K562 (cell line): ENCODE data around the gene EFEMP2. TPM values are rescaled to one million over a fixed set of nuclear protein-coding genes. Genes with fewer than 3 reads are reported as not detected.

Source experiments
- ATF7 ChIP-seq: fragments of 450-650 bp; IDR thresholded peaks from 2 replicates; pipeline ENCODE4 v1.7.1; 2014; ENCODE audit warnings: mild to moderate bottlenecking, moderate library complexity
- DMBX1 ChIP-seq: fragments of 250-450 bp; sonication (Bioruptor Pico); IDR thresholded peaks from 2 replicates; pipeline ENCODE4 v1.8.0; 2022; ENCODE audit warnings: inconsistent platforms, mild to moderate bottlenecking, moderate library complexity, borderline replicate concordance
- ELF2 ChIP-seq: fragments of 250-450 bp; sonication (Bioruptor Pico); IDR thresholded peaks from 2 replicates; pipeline ENCODE4 v1.5.0; 2021; ENCODE audit warnings: mild to moderate bottlenecking
- ERF ChIP-seq: fragments of 450-650 bp; formaldehyde crosslinking; IDR thresholded peaks from 2 replicates; pipeline ENCODE4 v1.4.0; 2020; ENCODE audit warnings: mild to moderate bottlenecking, mixed read lengths
- ETV6 ChIP-seq, 3 experiments: fragments of 150-350 bp in 1 of 3; sonication (generic) in 1 of 3; formaldehyde crosslinking in 1 of 3; IDR thresholded peaks; 2 replicates each; pipeline versions ENCODE4 v1.6.1 to v1.8.0; 2014 to 2022; ENCODE audit warnings: borderline replicate concordance in 2 of 3, low read depth in 2 of 3, antibody characterized with exemption in 1 of 3, low read length in 1 of 3, mild to moderate bottlenecking in 1 of 3, missing genetic modification reagents in 1 of 3
- FOSL1 ChIP-seq: fragments of 200-800 bp; sonication (Bioruptor generic); conservative IDR thresholded peaks from 2 replicates; pipeline ENCODE4 v1.6.1; 2016; ENCODE audit warnings: missing genetic modification characterization, missing compliant biosample characterization
- FOXK1 ChIP-seq: sonication (generic); formaldehyde crosslinking; IDR thresholded peaks from 2 replicates; pipeline ENCODE4 v1.8.0; 2022; ENCODE audit warnings: missing genetic modification reagents, mild to moderate bottlenecking, borderline replicate concordance
- HMG20B ChIP-seq: fragments of 250-450 bp; sonication (Bioruptor Pico); IDR thresholded peaks from 2 replicates; pipeline ENCODE4 v1.5.0; 2021; ENCODE audit warnings: mild to moderate bottlenecking
- KLF13 ChIP-seq: fragments of 450-650 bp; IDR thresholded peaks from 2 replicates; pipeline ENCODE4 v1.6.1; 2016; ENCODE audit warnings: missing genetic modification characterization, low read depth, mild to moderate bottlenecking, missing compliant biosample characterization, moderate library complexity, borderline replicate concordance
- LCOR ChIP-seq: sonication (generic); formaldehyde crosslinking; IDR thresholded peaks from 2 replicates; pipeline ENCODE4 v1.8.0; 2022; ENCODE audit warnings: mild to moderate bottlenecking, missing genetic modification reagents
- MLX ChIP-seq, 2 experiments: fragments of 450-650 bp in 1 of 2; sonication (generic) in 1 of 2; formaldehyde crosslinking; conservative IDR thresholded peaks; 2 replicates each; pipeline versions ENCODE4 v1.4.0 to v1.8.1; 2020 to 2022; ENCODE audit warnings: mild to moderate bottlenecking in 1 of 2, missing genetic modification reagents in 1 of 2
- NR3C1 ChIP-seq: sonication (generic); formaldehyde crosslinking; IDR thresholded peaks from 2 replicates; pipeline ENCODE4 v1.8.1; 2022; ENCODE audit warnings: missing genetic modification reagents
- POU5F1 ChIP-seq: fragments of 150-350 bp; IDR thresholded peaks from 2 replicates; pipeline ENCODE4 v1.6.1; 2014; ENCODE audit warnings: borderline replicate concordance, low read length, low read depth, mild to moderate bottlenecking; ENCODE audit not compliant: partially characterized antibody
- THAP7 ChIP-seq: fragments of 250-450 bp; sonication (Bioruptor Pico); IDR thresholded peaks from 2 replicates; pipeline ENCODE4 v1.5.0; 2021
- U2AF1 ChIP-seq: fragments of 200-400 bp; formaldehyde crosslinking; optimal IDR thresholded peaks from 2 replicates; pipeline ENCODE3; 2017; ENCODE audit warnings: mild to moderate bottlenecking, low read depth, low read length, moderate library complexity
- ZNF407 ChIP-seq: fragments of 450-650 bp; IDR thresholded peaks from 2 replicates; pipeline ENCODE4 v1.6.1; 2016; ENCODE audit warnings: low read depth
- ZNF41 ChIP-seq: fragments of 250-450 bp; sonication (Bioruptor Pico); conservative IDR thresholded peaks from 2 replicates; pipeline ENCODE4 v1.4.0; 2020; ENCODE audit warnings: mild to moderate bottlenecking
- ZNF57 ChIP-seq: fragments of 450-650 bp; formaldehyde crosslinking; IDR thresholded peaks from 2 replicates; pipeline ENCODE4 v1.4.0; 2020; ENCODE audit warnings: mild to moderate bottlenecking, moderate library complexity
- polyA plus RNA-seq, 8 experiments: library from polyadenylated mRNA; depleted of rRNA in 4 of 8; stranded (reverse) in 5 of 8; unstranded in 3 of 8; fragments of >200 nt; fragmentation: Nextera tagmentation in 2 of 8; fragmentation: Illumina TruSeq in 1 of 8; extraction: Ambion mirVana in 2 of 8; extraction: Trizol in 1 of 8; gene quantifications; 2 replicates each; pipeline versions ENCODE4 v1.2.1 to v1.2.3, GENCODE V29; 2011 to 2014; ENCODE audit warnings: inconsistent platforms in 1 of 8, missing spikeins in 1 of 8
- total RNA-seq, 7 experiments: library from RNA; depleted of rRNA in 6 of 7; stranded (reverse); fragments of >200 nt in 6 of 7; fragmentation: Illumina TruSeq in 2 of 7; extraction: Trizol in 2 of 7; gene quantifications; 2 replicates each; pipeline versions ENCODE4 v1.2.1 to v1.2.3, GENCODE V29; 2011 to 2021; ENCODE audit warnings: low replicate concordance in 1 of 7

The EFEMP2 gene
- total and polyA plus RNA-seq, 9 of the 15 experiments (the other 6 are each of a cell fraction or from before 2014, with no cell fraction given): 0.07 to 2.9 (median 0.69) TPM; not detected in 1

- TF ChIP-seq ZNF41: no peak
- no peak for TF ChIP-seq FOXK1 (CRISPR knock-in tag)
- TF ChIP-seq U2AF1: no peak
- TF ChIP-seq NR3C1: no peak
- TF ChIP-seq KLF13 (tag): 0 out of 2 replicates have a peak, but pooled peaks have one; percentile 13
- no peak for TF ChIP-seq POU5F1
- no peak for TF ChIP-seq FOSL1 (tag)
- peak; percentile 88 for TF ChIP-seq ATF7
- peak; percentile 93 for TF ChIP-seq ELF2
- peak; percentile 52 to 72; a peak in 2 of 4 replicates for TF ChIP-seq ETV6 (IDR thresholded peaks at IDR 0.05; ENCODE audit: borderline replicate concordance in 1 of 2, low read depth in 2 of 2, low read length in 1 of 2)
- TF ChIP-seq ETV6 (CRISPR knock-in tag; IDR thresholded peaks at IDR 0.05; ENCODE audit: borderline replicate concordance): no peak
- TF ChIP-seq ZNF57 (CRISPR knock-in tag): no peak
- TF ChIP-seq DMBX1 (CRISPR knock-in tag): no peak
- TF ChIP-seq ERF (CRISPR knock-in tag): no peak
- TF ChIP-seq MLX (CRISPR knock-in tag; conservative IDR thresholded peaks at IDR 0.05): 0 out of 4 replicates have a peak, but pooled peaks of 1 of the 2 experiments have one; percentile 4
- TF ChIP-seq HMG20B (CRISPR knock-in tag): no peak
- TF ChIP-seq ZNF407: no peak
- peak; percentile 90 for TF ChIP-seq LCOR (CRISPR knock-in tag)
- TF ChIP-seq THAP7: peak; percentile 17; the same call in 1 of the 2 replicates
Observed at GRCh38 chr11:65888163-65888814, 15.7 kb upstream of the EFEMP2 start, which contains the start of gene FIBP (continued).
